ENCODE results near the gene TNS3.

Gene TNS3

DNA sequence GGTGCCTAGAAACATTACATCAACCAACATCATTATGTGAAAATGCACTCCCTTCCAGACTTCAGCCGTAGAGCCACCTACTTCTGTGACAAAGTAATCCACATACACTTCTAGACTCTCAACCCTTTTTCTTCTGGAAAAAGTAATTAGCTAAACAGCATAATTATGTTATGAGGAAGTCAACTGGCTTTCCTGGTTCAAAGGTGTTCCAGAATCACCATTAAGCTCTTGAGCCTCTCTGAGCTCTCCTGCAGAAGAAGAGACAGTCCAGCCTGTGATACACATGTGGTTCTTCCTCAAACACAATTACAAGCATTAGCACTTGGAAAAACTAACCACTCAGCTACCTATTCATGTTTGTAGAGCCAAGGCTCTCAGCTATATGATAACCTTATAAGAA is 52.5 kb downstream of the TNS3 start:
- no peak for DNase-seq (ENCODE audit: low read depth)
- H3K4me3 ChIP-seq (ENCODE audit: low read depth, low read length) = no peak overlapping the region
- TF ChIP-seq, protein P1, sequence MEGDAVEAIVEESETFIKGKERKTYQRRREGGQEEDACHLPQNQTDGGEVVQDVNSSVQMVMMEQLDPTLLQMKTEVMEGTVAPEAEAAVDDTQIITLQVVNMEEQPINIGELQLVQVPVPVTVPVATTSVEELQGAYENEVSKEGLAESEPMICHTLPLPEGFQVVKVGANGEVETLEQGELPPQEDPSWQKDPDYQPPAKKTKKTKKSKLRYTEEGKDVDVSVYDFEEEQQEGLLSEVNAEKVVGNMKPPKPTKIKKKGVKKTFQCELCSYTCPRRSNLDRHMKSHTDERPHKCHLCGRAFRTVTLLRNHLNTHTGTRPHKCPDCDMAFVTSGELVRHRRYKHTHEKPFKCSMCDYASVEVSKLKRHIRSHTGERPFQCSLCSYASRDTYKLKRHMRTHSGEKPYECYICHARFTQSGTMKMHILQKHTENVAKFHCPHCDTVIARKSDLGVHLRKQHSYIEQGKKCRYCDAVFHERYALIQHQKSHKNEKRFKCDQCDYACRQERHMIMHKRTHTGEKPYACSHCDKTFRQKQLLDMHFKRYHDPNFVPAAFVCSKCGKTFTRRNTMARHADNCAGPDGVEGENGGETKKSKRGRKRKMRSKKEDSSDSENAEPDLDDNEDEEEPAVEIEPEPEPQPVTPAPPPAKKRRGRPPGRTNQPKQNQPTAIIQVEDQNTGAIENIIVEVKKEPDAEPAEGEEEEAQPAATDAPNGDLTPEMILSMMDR (IDR thresholded peaks at IDR 0.05; ENCODE audit: low read depth, low read length) = no peak
- no peak for TF ChIP-seq MYC (IDR thresholded peaks at IDR 0.05; ENCODE audit: low read depth, low read length)
- no peak for TF ChIP-seq POLR2A (IDR thresholded peaks at IDR 0.05; ENCODE audit: extremely low read depth, insufficient read length)
- no peak for TF ChIP-seq MAX (IDR thresholded peaks at IDR 0.05; ENCODE audit: low read depth, low read length)

GRCh38 chr7:47528471-47528870 is 53.4 kb downstream of the TNS3 start:
- no peak for DNase-seq (ENCODE audit: low read depth)
- no peak for TF ChIP-seq MYC (IDR thresholded peaks at IDR 0.05; ENCODE audit: low read depth, low read length)
- TF ChIP-seq MAX (IDR thresholded peaks at IDR 0.05; ENCODE audit: low read depth, low read length) = no peak
- TF ChIP-seq, protein P1 (IDR thresholded peaks at IDR 0.05; ENCODE audit: low read depth, low read length) = no peak
- no peak for TF ChIP-seq POLR2A (IDR thresholded peaks at IDR 0.05; ENCODE audit: extremely low read depth, insufficient read length)
- H3K4me3 ChIP-seq (ENCODE audit: low read depth, low read length) = no peak overlapping the region

- TF ChIP-seq, protein P1 (IDR thresholded peaks at IDR 0.05; ENCODE audit: low read depth, low read length) = no peak
- TF ChIP-seq POLR2A (IDR thresholded peaks at IDR 0.05; ENCODE audit: extremely low read depth, insufficient read length) (no peak), MAX (IDR thresholded peaks at IDR 0.05; ENCODE audit: low read depth, low read length) (no peak), MYC (IDR thresholded peaks at IDR 0.05; ENCODE audit: low read depth, low read length) (no peak)
- H3K4me3 ChIP-seq (ENCODE audit: low read depth, low read length) = no peak overlapping the region
- DNase-seq (ENCODE audit: low read depth) = no peak
Measured at GRCh38 chr7:47526466-47526865, 55.4 kb downstream of the TNS3 start.

GRCh38 chr7:47525066-47525623 is 56.8 kb downstream of the TNS3 start:
- DNase-seq (ENCODE audit: low read depth) = no peak

GRCh38 chr7:47523401-47523800 is 58.5 kb downstream of the TNS3 start:
- H3K4me3 ChIP-seq (ENCODE audit: low read depth, low read length) = no peak overlapping the region
- TF ChIP-seq MYC (IDR thresholded peaks at IDR 0.05; ENCODE audit: low read depth, low read length) = no peak
- TF ChIP-seq POLR2A (IDR thresholded peaks at IDR 0.05; ENCODE audit: extremely low read depth, insufficient read length) = no peak
- no peak for TF ChIP-seq MAX (IDR thresholded peaks at IDR 0.05; ENCODE audit: low read depth, low read length)
- TF ChIP-seq, protein P1 (IDR thresholded peaks at IDR 0.05; ENCODE audit: low read depth, low read length) = no peak
- DNase-seq (ENCODE audit: low read depth) = no peak

More at GRCh38 chr7:47525066-47525623, 56.8 kb downstream of the TNS3 start:
- no peak for TF ChIP-seq MYC (IDR thresholded peaks at IDR 0.05; ENCODE audit: low read depth, low read length)
- TF ChIP-seq MAX (IDR thresholded peaks at IDR 0.05; ENCODE audit: low read depth, low read length) = no peak
- no peak for TF ChIP-seq POLR2A (IDR thresholded peaks at IDR 0.05; ENCODE audit: extremely low read depth, insufficient read length)
- TF ChIP-seq, protein P1 (IDR thresholded peaks at IDR 0.05; ENCODE audit: low read depth, low read length) = no peak
- no peak overlapping the region for H3K4me3 ChIP-seq (ENCODE audit: low read depth, low read length)
